Colonic mucosa (tissue), 4 donors: Measurements from ENCODE around the gene PKMYT1. TPM values are rescaled to one million over a fixed set of nuclear protein-coding genes. Genes with fewer than 3 reads are reported as not detected.
A peak's percentile ranks its signal among the peaks of the same experiment; 100 is the strongest.

Experiments
- DNase-seq: peaks from one replicate; pipeline ENCODE4 v3.0.0-alpha.2; 2020
- H3K27ac ChIP-seq: fragments of 200-600 bp; one replicate; pipeline ENCODE4 v1.8.0; 2021
- H3K27me3 ChIP-seq: fragments of 200-600 bp; one replicate; pipeline ENCODE4 v1.8.0; 2021
- H3K36me3 ChIP-seq: fragments of 200-600 bp; one replicate; pipeline ENCODE4 v1.8.0; 2021
- H3K4me1 ChIP-seq: fragments of 200-600 bp; one replicate; pipeline ENCODE4 v1.8.0; 2021; ENCODE audit warnings: mild to moderate bottlenecking
- H3K4me3 ChIP-seq: fragments of 200-600 bp; one replicate; pipeline ENCODE4 v1.8.0; 2021
- H3K9ac ChIP-seq, 2 donors: one replicate each; pipeline ENCODE4 v1.7.0; 2013; ENCODE audit warnings: control low read depth in 2 of 2, low read depth in 2 of 2, low read length in 2 of 2
- H3K9me3 ChIP-seq: fragments of 200-600 bp; one replicate; pipeline ENCODE4 v1.8.0; 2021
- intact Hi-C: fragments of 100-400 bp; cut with DNase I; formaldehyde crosslinking; loops from one replicate; pipeline ENCODE4 v1.14.1; 2022
- total RNA-seq, 2 donors: library from RNA; stranded (reverse); fragmentation: NEBNext Ultra II Directional in 1 of 2; extraction: Animal tissue kit (Norgen Biotek cat#: 25700) in 1 of 2; gene quantifications; one replicate each; pipeline ENCODE4 v1.2.1, GENCODE V29; 2021
- TF ChIP-seq, protein P1 (sequence below): fragments of 200-600 bp; IDR thresholded peaks from one replicate; pipeline ENCODE4 v1.8.0; 2022; ENCODE audit warnings: antibody characterized with exemption, mild to moderate bottlenecking
- donor health status: healthy.
- donor health status: DM: no; HTN: no; CAD: no.
- donor health status: DM: no; HTN: no; CAD: no.

PKMYT1 gene
- total RNA-seq, 2 donors from 2014 or later: 9.5 to 76.6 TPM

DNA sequence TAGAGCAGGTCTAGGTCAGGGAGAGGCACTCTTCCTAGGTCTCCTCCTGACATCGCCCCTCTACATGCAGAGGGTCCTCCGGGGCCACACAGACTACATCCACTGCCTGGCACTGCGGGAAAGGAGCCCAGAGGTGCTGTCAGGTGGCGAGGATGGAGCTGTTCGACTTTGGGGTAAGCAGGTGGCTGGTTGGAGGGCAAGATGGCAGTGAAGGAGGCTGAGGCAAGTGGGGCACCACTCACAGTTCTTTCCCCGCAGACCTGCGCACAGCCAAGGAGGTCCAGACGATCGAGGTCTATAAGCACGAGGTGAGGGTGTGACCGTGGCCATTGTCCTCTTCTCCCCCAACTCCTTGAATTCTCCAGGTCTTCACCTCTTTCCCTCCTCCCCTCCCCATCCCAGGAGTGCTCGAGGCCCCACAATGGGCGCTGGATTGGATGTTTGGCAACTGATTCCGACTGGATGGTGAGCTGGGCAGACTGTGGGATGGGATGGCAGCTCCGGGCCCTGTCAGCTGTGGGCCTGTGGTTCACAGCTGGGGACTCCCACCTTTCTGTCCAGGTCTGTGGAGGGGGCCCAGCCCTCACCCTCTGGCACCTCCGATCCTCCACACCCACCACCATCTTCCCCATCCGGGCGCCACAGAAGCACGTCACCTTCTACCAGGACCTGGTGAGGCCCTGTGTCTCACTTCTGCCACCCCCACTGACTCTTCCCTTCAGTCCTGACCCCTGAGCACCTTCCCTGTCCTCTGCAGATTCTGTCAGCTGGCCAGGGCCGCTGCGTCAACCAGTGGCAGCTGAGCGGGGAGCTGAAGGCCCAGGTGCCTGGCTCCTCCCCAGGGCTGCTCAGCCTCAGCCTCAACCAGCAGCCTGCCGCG lies 46.6 kb upstream of the PKMYT1 start:
- no peak overlapping the region for H3K9ac ChIP-seq

DNA sequence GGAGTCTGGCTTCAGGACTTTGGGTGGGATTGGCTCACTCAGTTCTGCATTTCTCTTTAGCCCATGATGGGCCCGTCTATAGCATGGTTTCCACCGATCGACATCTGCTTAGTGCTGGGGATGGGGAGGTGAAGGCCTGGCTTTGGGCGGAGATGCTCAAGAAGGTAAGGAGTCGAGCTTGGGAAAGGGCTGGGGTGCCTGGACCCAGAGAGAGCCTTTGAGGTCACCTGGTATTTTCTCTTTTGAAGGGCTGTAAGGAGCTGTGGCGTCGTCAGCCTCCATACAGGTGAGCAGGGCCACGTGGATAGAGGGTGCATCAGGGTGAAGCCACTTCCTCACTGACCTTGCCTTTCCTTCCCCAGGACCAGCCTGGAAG lies 45.7 kb upstream of the PKMYT1 start:
- H3K4me1 ChIP-seq: peaks cover 26% of the 10 kb centered on the region
- DNase-seq: no peak
- no peaks in the 10 kb centered on the region for H3K36me3 ChIP-seq
- intact Hi-C loops: no loop called here
- H3K27ac ChIP-seq: no peak overlapping the region
- H3K9ac ChIP-seq: no peak overlapping the region
- H3K27me3 ChIP-seq: peaks cover 4% of the 10 kb centered on the region
- TF ChIP-seq, protein P1, sequence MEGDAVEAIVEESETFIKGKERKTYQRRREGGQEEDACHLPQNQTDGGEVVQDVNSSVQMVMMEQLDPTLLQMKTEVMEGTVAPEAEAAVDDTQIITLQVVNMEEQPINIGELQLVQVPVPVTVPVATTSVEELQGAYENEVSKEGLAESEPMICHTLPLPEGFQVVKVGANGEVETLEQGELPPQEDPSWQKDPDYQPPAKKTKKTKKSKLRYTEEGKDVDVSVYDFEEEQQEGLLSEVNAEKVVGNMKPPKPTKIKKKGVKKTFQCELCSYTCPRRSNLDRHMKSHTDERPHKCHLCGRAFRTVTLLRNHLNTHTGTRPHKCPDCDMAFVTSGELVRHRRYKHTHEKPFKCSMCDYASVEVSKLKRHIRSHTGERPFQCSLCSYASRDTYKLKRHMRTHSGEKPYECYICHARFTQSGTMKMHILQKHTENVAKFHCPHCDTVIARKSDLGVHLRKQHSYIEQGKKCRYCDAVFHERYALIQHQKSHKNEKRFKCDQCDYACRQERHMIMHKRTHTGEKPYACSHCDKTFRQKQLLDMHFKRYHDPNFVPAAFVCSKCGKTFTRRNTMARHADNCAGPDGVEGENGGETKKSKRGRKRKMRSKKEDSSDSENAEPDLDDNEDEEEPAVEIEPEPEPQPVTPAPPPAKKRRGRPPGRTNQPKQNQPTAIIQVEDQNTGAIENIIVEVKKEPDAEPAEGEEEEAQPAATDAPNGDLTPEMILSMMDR: no peak
- no peaks in the 10 kb centered on the region for H3K9me3 ChIP-seq
- H3K4me3 ChIP-seq: no peak overlapping the region

More for the DNA sequence above, 46.6 kb upstream of the PKMYT1 start:
- Histone ChIP-seq H3K36me3 (no peaks in the 10 kb centered on the region), H3K27ac (no peak overlapping the region), H3K27me3 (peaks cover 4% of the 10 kb centered on the region), H3K4me3 (no peak overlapping the region), H3K4me1 (peaks cover 21% of the 10 kb centered on the region), H3K9me3 (no peaks in the 10 kb centered on the region)
- TF ChIP-seq, protein P1: no peak
- no peak for DNase-seq
- intact Hi-C loops: no loop called here

DNA sequence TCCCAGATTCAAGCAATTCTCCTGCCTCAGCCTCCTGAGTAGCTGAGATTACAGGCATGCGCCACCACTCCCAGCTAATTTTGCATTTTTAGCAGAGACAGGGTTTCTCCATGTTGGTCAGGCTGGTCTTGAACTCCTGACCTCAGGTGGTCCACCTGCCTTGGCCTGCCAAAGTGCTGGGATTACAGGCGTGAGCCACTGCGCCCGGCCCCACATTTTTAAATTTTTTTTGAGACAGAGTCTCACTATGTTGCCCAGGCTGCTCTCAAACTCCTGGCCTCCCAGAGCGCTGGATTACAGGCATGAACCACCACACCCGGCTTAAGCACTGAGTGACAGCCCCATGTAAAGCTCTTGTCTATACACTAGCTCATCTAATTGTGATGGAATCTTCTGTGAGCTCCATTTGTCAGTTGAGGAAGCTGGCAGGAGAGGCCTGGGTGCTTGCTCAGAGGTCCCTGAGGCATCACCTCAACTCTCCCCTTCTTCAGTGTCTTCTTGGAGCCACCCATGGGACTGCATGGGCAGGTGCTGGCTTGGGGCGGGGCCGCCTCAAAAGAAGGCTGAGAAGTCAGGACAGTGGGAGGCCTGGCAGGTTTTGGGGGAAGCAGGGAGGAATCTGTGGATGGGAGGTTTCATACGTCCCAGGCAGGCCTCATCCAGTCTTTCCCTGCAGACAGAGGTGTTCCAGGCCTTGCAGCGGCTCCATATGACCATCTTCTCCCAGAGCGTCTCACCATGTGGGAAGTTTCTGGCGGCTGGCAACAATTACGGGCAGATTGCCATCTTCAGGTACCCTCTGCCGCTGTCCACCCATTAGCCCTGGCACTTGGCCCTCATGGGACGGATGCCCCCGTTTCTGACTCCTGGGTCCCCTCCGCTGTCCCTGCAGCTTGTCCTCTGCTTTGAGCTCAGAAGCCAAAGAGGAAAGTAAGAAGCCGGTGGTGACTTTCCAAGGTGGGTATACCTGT lies 45.1 kb upstream of the PKMYT1 start:
- intact Hi-C loops: no loop called here
- Histone ChIP-seq H3K4me1 (peaks cover 26% of the 10 kb centered on the region), H3K9me3 (no peaks in the 10 kb centered on the region), H3K36me3 (no peaks in the 10 kb centered on the region), H3K27me3 (peaks cover 4% of the 10 kb centered on the region), H3K4me3 (no peak overlapping the region), H3K9ac (no peak overlapping the region), H3K27ac (no peak overlapping the region)
- DNase-seq: no peak
- TF ChIP-seq, protein P1: no peak

DNA sequence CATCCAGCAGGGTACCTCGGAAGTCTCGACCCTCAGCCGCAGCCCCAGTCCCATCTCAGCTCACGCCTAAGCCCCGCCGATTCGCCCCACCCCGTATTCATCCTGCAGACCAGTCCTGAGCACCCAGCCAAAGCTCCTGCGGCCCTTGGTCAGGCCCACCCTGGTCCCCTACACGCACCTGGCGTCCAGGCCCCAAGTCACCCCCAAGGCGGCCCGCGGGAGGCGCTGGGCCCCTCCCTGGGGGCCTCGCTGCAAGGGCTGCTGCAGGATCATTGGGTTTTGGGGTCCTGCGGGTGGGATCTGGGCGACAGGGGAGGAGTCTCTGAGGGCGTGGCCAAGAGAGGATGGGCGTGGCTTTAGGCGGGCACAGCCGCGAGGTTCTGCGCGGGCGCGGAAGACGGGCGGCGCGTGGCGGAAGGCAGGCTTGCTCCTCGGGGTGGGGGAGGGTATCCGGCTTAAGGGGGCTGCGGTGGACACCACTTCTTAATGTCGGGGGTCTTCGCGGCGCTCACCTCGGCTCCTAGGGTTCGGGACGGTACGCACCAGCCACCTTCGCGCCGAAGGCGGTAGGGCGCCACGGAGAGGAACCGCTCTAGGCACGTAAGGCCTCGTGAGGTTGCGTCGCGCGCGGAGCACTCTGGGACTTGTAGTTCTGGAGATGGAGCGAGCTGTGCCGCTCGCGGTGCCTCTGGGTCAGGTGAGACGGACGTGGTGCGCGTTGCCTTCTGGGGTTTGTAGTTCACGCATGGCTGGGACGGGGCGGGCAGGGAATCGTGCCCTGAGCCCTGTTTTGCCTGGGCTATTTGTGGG lies 43.6 kb upstream of the PKMYT1 start, which contains the start of the genes HCFC1R1 and THOC6:
TSS of gene HCFC1R1 (minus strand) at position 274 of the 810 bp plus-strand sequence. CDS start at position 273, 1 bp downstream.
TSS of gene THOC6 (plus strand) at position 367 of the 810 bp plus-strand sequence. CDS start at position 659, 292 bp downstream.
- no peaks in the 10 kb centered on the region for H3K9me3 ChIP-seq
- H3K27ac ChIP-seq: peak within 1 kb of the TSS; percentile 96
- peak within 1 kb of the TSS; percentile 70 to 75 for H3K9ac ChIP-seq
- H3K4me3 ChIP-seq: peak within 1 kb of the TSS; percentile 51
- peak; percentile 99 for DNase-seq
- TF ChIP-seq, protein P1: no peak
- H3K36me3 ChIP-seq: no peaks in the 10 kb centered on the region
- H3K4me1 ChIP-seq: peaks cover 26% of the 10 kb centered on the region
- intact Hi-C loops: no loop called here
- H3K27me3 ChIP-seq: no peaks in the 10 kb centered on the region

DNA sequence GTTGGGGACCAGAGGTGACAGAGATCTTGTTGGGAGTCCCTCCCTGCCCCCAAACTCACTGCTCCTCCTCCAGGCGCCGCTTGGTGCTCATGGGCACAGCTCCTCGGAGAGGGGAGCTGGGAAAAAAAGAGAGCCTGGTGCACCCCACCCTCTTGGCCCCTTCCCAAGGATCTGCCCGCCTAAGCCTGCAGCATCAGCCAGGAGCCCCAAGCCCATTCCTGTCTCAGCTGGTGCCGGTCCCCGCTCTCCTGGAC lies 43.1 kb upstream of the PKMYT1 start:
- TF ChIP-seq, protein P1: no peak
- Histone ChIP-seq H3K27ac (peak overlapping the region; percentile 96), H3K4me1 (peaks cover 22% of the 10 kb centered on the region), H3K9ac (peak overlapping the region; percentile 70 to 75), H3K9me3 (no peaks in the 10 kb centered on the region), H3K4me3 (peak overlapping the region; percentile 51), H3K36me3 (no peaks in the 10 kb centered on the region), H3K27me3 (no peaks in the 10 kb centered on the region)
- intact Hi-C loops: no loop called here
- DNase-seq: no peak
